ENCODE data around the gene ZBED5. TPM values are rescaled to one million over a fixed set of nuclear protein-coding genes. Genes with fewer than 3 reads are reported as not detected.
A peak's percentile ranks its signal among the peaks of the same experiment; 100 is the strongest.

ZBED5 gene
- polyA plus RNA-seq, 6 donors from 2014 or later = 17.1 to 46.3 (median 35.0) TPM

DNA sequence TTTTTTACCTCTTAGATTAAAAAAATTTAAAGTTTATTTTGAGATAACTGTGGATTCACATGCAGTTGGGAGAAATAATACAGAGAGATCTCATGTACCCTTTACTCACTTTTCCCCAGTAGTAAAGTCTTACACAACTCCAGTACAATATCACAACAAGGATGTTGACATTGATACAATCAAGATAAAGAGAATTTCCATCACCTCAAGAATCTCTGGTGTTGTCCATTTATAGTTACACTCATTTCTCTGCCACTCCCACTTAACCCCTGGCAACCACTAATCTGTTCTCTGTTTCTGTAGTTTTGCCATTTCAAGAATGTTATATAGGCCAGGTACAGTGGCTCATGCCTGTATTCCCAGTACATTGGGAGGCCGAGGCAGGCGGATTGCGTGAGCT is 10.5 kb upstream of the ZBED5 start:
- no peaks in the 10 kb centered on the region for H3K27me3 Mint-ChIP-seq
- peaks cover 10 to 25% (median 15%) of the 10 kb centered on the region in 7 donors for H3K9me3 Mint-ChIP-seq
- H3K4me3 Mint-ChIP-seq = no peak overlapping the region
- DNase-seq (no peak), ATAC-seq (ENCODE audit: low read depth in 2 of 2) (no peak)
- H3K4me1 Mint-ChIP-seq = peaks cover 20 to 45% (median 21%) of the 10 kb centered on the region in 3 donors
- H3K27ac Mint-ChIP-seq = no peak overlapping the region
- H3K36me3 Mint-ChIP-seq = peaks cover 6 to 20% of the 10 kb centered on the region in 2 donors

DNA sequence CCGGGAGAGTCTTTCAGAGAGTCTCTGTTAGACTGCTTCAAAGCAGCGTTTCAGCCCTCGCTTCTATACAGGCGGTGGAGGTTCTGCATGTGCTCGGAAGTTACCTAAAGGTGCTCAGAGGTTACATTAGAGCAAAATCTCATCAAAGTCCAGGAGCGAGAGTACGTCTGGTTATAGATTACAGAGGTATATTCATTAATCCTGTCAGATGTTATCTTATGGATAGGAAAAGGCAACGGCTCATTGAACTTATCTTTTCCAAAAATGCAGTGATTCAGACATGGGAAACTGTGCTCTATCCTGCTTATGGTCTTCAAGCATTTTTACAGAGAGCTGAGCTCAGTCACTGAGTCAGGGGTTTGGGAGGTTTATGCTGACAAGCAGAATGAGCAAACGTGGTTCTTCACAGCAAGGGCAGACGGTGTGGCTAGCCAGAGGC is 9.1 kb upstream of the ZBED5 start:
- DNase-seq (no peak), ATAC-seq (ENCODE audit: low read depth in 2 of 2) (no peak)
- no peak overlapping the region for H3K4me3 Mint-ChIP-seq
- H3K4me1 Mint-ChIP-seq = peaks cover 21 to 39% (median 30%) of the 10 kb centered on the region in 3 donors
- no peaks in the 10 kb centered on the region for H3K27me3 Mint-ChIP-seq
- peaks cover under 1 to 8% of the 10 kb centered on the region in 2 donors for H3K36me3 Mint-ChIP-seq
- peak overlapping the region in 1 of 6 donors; percentile 49 for H3K27ac Mint-ChIP-seq
- H3K9me3 Mint-ChIP-seq = peaks cover 2 to 11% (median 5%) of the 10 kb centered on the region in 7 donors

GRCh38 chr11:10865837-10866270 is 8.0 kb upstream of the ZBED5 start:
- Mint-ChIP-seq H3K27me3 (no peaks in the 10 kb centered on the region), H3K36me3 (peaks cover 0 to 7% of the 10 kb centered on the region in 2 donors), H3K27ac (peak overlapping the region in 3 of 6 donors; percentile 72 to 84 (median 80)), H3K9me3 (peaks cover 0 to 5% (median 1%) of the 10 kb centered on the region in 7 donors), H3K4me3 (no peak overlapping the region), H3K4me1 (peaks cover 19 to 28% (median 24%) of the 10 kb centered on the region in 3 donors)
- ATAC-seq (ENCODE audit: low read depth in 2 of 2) (no peak), DNase-seq (no peak)

DNA sequence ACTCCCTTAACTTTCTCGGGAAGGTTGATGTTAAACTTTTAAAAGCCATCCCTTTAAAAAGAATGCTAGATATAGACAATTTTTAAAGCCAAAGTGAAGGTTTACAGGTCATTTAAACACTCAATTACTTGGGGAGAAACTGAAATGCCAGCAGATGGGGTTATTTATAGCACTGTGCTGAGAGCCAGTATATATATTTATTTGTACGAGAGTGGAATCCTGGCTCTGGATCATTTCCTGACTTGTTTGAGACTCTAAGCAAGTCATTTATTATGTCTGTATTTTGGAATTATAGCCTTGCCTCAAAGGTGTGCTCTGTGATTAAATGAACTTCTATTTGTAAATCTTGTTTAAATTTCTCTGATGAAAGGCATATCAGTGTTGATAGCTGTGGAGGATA is 6.8 kb upstream of the ZBED5 start:
- no peak for DNase-seq
- H3K9me3 Mint-ChIP-seq = peaks cover 0 to 5% (median 0%) of the 10 kb centered on the region in 7 donors
- H3K36me3 Mint-ChIP-seq = peaks cover 0 to 7% of the 10 kb centered on the region in 2 donors
- H3K4me1 Mint-ChIP-seq = peaks cover 23 to 27% (median 25%) of the 10 kb centered on the region in 3 donors
- ATAC-seq (ENCODE audit: low read depth in 2 of 2) = no peak
- H3K27me3 Mint-ChIP-seq = no peaks in the 10 kb centered on the region
- H3K27ac Mint-ChIP-seq = no peak overlapping the region
- no peak overlapping the region for H3K4me3 Mint-ChIP-seq

GRCh38 chr11:10862446-10862845 is 4.6 kb upstream of the ZBED5 start:
- H3K36me3 Mint-ChIP-seq = peaks cover 0 to 12% of the 10 kb centered on the region in 2 donors
- DNase-seq (no peak), ATAC-seq (ENCODE audit: low read depth in 2 of 2) (no peak)
- peak overlapping the region in 1 of 8 donors; percentile 81 for H3K4me3 Mint-ChIP-seq
- peaks cover 26 to 31% (median 28%) of the 10 kb centered on the region in 3 donors for H3K4me1 Mint-ChIP-seq
- H3K9me3 Mint-ChIP-seq = peaks cover 0 to 5% (median 0%) of the 10 kb centered on the region in 7 donors
- H3K27ac Mint-ChIP-seq = peak overlapping the region in 2 of 6 donors; percentile 32 to 56
- H3K27me3 Mint-ChIP-seq = no peaks in the 10 kb centered on the region

DNA sequence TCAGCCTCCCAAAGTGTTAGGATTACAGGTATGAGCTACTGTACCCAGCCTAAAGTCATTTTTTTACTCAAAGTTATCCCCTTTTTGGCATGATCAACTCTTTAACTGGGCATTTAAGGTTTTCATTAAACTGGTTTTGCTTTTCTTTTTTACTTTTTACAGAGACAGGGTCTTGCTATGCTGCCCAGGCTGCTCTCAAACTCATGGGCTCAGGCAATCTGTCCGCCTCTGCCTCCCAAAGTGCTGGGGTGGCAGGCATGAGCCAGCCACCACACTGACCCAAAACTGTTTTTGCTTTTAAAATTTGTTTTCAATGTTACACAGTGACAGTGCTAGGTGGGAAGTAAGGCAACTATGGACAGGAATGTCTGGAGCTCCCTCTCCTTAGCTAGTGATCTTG is 3.9 kb upstream of the ZBED5 start:
- DNase-seq (no peak), ATAC-seq (ENCODE audit: low read depth in 2 of 2) (no peak)
- H3K36me3 Mint-ChIP-seq = peaks cover 0 to 15% of the 10 kb centered on the region in 2 donors
- peaks cover 0 to 5% (median 0%) of the 10 kb centered on the region in 7 donors for H3K9me3 Mint-ChIP-seq
- peak overlapping the region in 1 of 8 donors; percentile 81 for H3K4me3 Mint-ChIP-seq
- no peaks in the 10 kb centered on the region for H3K27me3 Mint-ChIP-seq
- H3K27ac Mint-ChIP-seq = peak overlapping the region in 2 of 6 donors; percentile 32 to 56
- H3K4me1 Mint-ChIP-seq = peaks cover 27 to 31% (median 27%) of the 10 kb centered on the region in 3 donors

- peak overlapping the region in 3 of 8 donors; percentile 24 to 81 (median 81) for H3K4me3 Mint-ChIP-seq
Measured at GRCh38 chr11:10861047-10861446, 3.2 kb upstream of the ZBED5 start.

GRCh38 chr11:10858439-10859325 is 829 bp upstream of the ZBED5 start:
- H3K4me3 Mint-ChIP-seq = peak overlapping the region; percentile 96 to 100 (median 100)
- H3K27me3 Mint-ChIP-seq = no peaks in the 10 kb centered on the region
- H3K27ac Mint-ChIP-seq = peak overlapping the region; percentile 99 to 100 (median 99)
- DNase-seq (peak; percentile 51), ATAC-seq (ENCODE audit: low read depth in 2 of 2) (peak; percentile 17 to 23)
- H3K4me1 Mint-ChIP-seq = peaks cover 33 to 45% (median 36%) of the 10 kb centered on the region in 3 donors
- peaks cover 13 to 20% of the 10 kb centered on the region in 2 donors for H3K36me3 Mint-ChIP-seq
- no peaks in the 10 kb centered on the region for H3K9me3 Mint-ChIP-seq

More at GRCh38 chr11:10861047-10861446, 3.2 kb upstream of the ZBED5 start:
- H3K36me3 Mint-ChIP-seq = peaks cover 0 to 11% of the 10 kb centered on the region in 2 donors
- peaks cover 0 to 3% (median 0%) of the 10 kb centered on the region in 7 donors for H3K9me3 Mint-ChIP-seq
- DNase-seq = no peak
- H3K4me1 Mint-ChIP-seq = peaks cover 31 to 35% (median 32%) of the 10 kb centered on the region in 3 donors
- H3K27ac Mint-ChIP-seq = peak overlapping the region in 3 of 6 donors; percentile 29 to 60 (median 47)
- H3K27me3 Mint-ChIP-seq = no peaks in the 10 kb centered on the region
- ATAC-seq (ENCODE audit: low read depth in 2 of 2) = no peak

GRCh38 chr11:10857459-10857708 is 469 bp downstream of the ZBED5 start:
- peak overlapping the region; percentile 99 to 100 (median 99) for H3K27ac Mint-ChIP-seq
- DNase-seq = no peak
- H3K4me3 Mint-ChIP-seq = peak overlapping the region; percentile 96 to 100 (median 100)
- no peaks in the 10 kb centered on the region for H3K27me3 Mint-ChIP-seq
- ATAC-seq (ENCODE audit: low read depth in 2 of 2) = peak; percentile 2 to 4
- peaks cover 29 to 41% (median 34%) of the 10 kb centered on the region in 3 donors for H3K4me1 Mint-ChIP-seq
- no peaks in the 10 kb centered on the region for H3K9me3 Mint-ChIP-seq
- peaks cover 16 to 20% of the 10 kb centered on the region in 2 donors for H3K36me3 Mint-ChIP-seq

DNA sequence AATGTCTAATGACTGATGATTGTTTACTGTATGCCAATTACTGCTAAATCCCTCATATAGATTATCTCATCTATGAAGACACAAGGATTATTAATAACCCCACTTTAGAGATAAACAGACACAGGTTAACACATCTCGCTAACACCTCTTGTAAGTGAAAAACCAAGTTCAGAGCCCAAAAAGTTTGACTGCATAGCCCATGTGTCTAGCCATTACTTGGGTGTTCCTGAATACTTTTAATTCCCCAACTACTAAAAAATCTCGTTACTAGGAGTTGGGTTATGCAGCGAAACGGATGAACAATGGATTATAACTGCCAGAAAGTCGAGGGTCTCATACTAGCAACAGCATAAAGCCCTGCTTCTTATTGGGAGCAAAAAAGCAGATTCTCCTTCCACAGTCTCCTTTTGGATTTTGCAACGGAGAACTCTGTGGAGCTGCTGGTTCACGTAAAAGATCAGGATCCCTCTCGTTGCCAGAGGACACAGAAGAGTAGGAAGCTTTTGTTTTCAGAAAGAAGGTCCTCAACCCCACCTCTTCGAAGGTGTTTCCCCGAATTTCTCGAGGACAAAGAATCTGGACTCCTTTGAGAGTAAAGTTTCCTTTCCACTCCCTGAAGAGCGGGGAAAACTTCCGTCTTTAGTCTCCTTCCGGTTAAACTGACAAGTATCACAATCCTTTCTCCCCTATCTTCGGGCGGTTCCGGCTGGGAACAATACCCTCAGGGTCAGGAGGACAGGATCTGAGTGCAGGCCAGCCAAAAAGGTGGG is 979 bp downstream of the ZBED5 start:
- Mint-ChIP-seq H3K4me3 (peak overlapping the region; percentile 96 to 100 (median 100)), H3K27ac (peak overlapping the region; percentile 99 to 100 (median 99)), H3K36me3 (peaks cover 20 to 21% of the 10 kb centered on the region in 2 donors), H3K9me3 (no peaks in the 10 kb centered on the region), H3K27me3 (no peaks in the 10 kb centered on the region), H3K4me1 (peaks cover 34 to 42% (median 38%) of the 10 kb centered on the region in 3 donors)
- ATAC-seq (ENCODE audit: low read depth in 2 of 2) (no peak), DNase-seq (no peak)

GRCh38 chr11:10855295-10855694 is 2.6 kb downstream of the ZBED5 start:
- ATAC-seq (ENCODE audit: low read depth in 2 of 2) = no peak
- no peak for DNase-seq
- Mint-ChIP-seq H3K9me3 (no peaks in the 10 kb centered on the region), H3K36me3 (peaks cover 20 to 21% of the 10 kb centered on the region in 2 donors), H3K27me3 (no peaks in the 10 kb centered on the region), H3K4me1 (peaks cover 31 to 49% (median 41%) of the 10 kb centered on the region in 3 donors), H3K27ac (peak overlapping the region in 1 of 6 donors; percentile 99), H3K4me3 (no peak overlapping the region)

DNA sequence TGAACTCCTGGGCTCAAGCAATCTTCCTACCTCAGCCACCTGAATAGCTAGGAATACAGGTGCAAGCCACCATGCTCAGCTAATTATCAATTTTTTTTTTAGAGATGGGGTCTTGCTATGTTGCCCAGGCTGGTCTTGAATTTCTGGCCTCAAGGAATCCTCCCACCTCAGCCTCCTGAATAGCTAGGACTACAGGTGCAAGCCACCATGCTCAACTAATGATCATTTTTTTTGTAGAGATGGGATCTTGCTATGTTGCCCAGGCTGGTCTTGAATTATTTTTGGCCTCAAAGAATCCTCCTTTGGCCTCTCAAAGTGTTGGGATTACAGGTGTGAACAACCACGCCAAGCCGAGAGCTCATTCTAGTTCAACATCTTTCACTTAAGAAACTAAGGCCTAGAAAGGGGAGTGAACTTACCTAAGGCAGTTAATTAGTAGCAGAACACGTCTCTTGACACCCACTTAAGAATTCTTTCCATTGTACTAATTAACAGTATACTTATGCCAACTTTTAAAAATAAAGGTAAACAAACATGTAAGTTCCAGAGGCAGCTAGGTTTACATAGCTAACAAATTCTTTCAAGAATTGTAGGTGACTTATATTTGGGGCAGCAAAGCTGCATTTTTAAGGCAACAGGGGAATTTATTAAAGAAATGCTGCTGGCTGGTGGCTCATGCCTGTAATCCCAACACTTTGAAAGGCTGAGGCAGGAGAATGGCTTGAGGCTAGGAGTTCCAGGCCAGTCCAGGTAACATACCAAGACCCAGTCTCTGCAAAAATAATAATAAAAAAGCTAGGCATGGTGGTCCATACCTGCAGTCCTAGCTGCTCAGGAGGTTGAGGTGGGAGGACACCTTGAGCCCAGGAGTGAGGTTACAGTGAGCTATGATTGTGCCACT is 9.6 kb downstream of the ZBED5 start:
- no peaks in the 10 kb centered on the region for H3K27me3 Mint-ChIP-seq
- ATAC-seq (ENCODE audit: low read depth in 2 of 2) (no peak), DNase-seq (no peak)
- peaks cover 0 to 6% of the 10 kb centered on the region in 2 donors for H3K36me3 Mint-ChIP-seq
- peaks cover 7 to 22% (median 15%) of the 10 kb centered on the region in 3 donors for H3K4me1 Mint-ChIP-seq
- H3K27ac Mint-ChIP-seq = peak overlapping the region in 3 of 6 donors; percentile 47 to 83 (median 67)
- H3K4me3 Mint-ChIP-seq = no peak overlapping the region
- no peaks in the 10 kb centered on the region for H3K9me3 Mint-ChIP-seq

Data from naive B cell (primary cell).